GM18868 (cell line): Measurements from ENCODE around the gene LAMC2.
A peak's percentile ranks its signal among the peaks of the same experiment; 100 is the strongest.

Source experiments
- ATAC-seq: cut with Tn5 transposase; IDR thresholded peaks from one replicate; pipeline ENCODE4 v1.9.1; 2021; ENCODE audit warnings: mild to moderate bottlenecking, moderate library complexity; ENCODE audit not compliant: unreplicated experiment

LAMC2 gene

GRCh38 chr1:183168308-183168707 lies 17.8 kb upstream of the LAMC2 start:
- ATAC-seq = no peak

GRCh38 chr1:183173828-183174227 lies 12.2 kb upstream of the LAMC2 start:
- ATAC-seq = no peak

GRCh38 chr1:183175631-183176030 lies 10.4 kb upstream of the LAMC2 start:
- no peak for ATAC-seq

GRCh38 chr1:183178545-183178944 lies 7.5 kb upstream of the LAMC2 start:
- no peak for ATAC-seq

GRCh38 chr1:183179033-183179432 lies 7.0 kb upstream of the LAMC2 start:
- no peak for ATAC-seq

- peak; percentile 38 for ATAC-seq
Measured at GRCh38 chr1:183180218-183180617, 5.8 kb upstream of the LAMC2 start.

- peak; percentile 90 for ATAC-seq
Measured at GRCh38 chr1:183180634-183181056, 5.4 kb upstream of the LAMC2 start.

- ATAC-seq = no peak
Measured at GRCh38 chr1:183186841-183187240, 777 bp downstream of the LAMC2 start.

GRCh38 chr1:183188240-183188639 lies 2.2 kb downstream of the LAMC2 start:
- ATAC-seq = no peak

- ATAC-seq = no peak
Measured at GRCh38 chr1:183191833-183192232, 5.8 kb downstream of the LAMC2 start.

GRCh38 chr1:183193963-183194525 lies 8.0 kb downstream of the LAMC2 start:
- ATAC-seq = no peak

GRCh38 chr1:183194527-183195141 lies 8.6 kb downstream of the LAMC2 start:
- ATAC-seq = peak; percentile 97

GRCh38 chr1:183195142-183195574 lies 9.1 kb downstream of the LAMC2 start:
- ATAC-seq = peak; percentile 35

GRCh38 chr1:183197762-183198161 lies 11.7 kb downstream of the LAMC2 start:
- ATAC-seq = no peak

GRCh38 chr1:183198463-183198862 lies 12.4 kb downstream of the LAMC2 start:
- no peak for ATAC-seq

GRCh38 chr1:183199304-183199703 lies 13.2 kb downstream of the LAMC2 start:
- ATAC-seq = no peak

GRCh38 chr1:183200451-183200850 lies 14.4 kb downstream of the LAMC2 start:
- ATAC-seq = no peak

- ATAC-seq = no peak
Measured at GRCh38 chr1:183203094-183203493, 17.0 kb downstream of the LAMC2 start.

GRCh38 chr1:183205196-183205781 lies 19.2 kb downstream of the LAMC2 start:
- no peak for ATAC-seq

- no peak for ATAC-seq
Measured at GRCh38 chr1:183206538-183207122, 20.6 kb downstream of the LAMC2 start.

- ATAC-seq = peak; percentile 70
Measured at GRCh38 chr1:183209533-183210158, 23.6 kb downstream of the LAMC2 start.

GRCh38 chr1:183210681-183211080 lies 24.6 kb downstream of the LAMC2 start:
- ATAC-seq = no peak
